ENCODE results near the gene STOML1. TPM values are rescaled to one million over a fixed set of nuclear protein-coding genes. Genes with fewer than 3 reads are reported as not detected.

The STOML1 gene
- total RNA-seq, 1 experiment from 2014 or later = 5.0 TPM

DNA sequence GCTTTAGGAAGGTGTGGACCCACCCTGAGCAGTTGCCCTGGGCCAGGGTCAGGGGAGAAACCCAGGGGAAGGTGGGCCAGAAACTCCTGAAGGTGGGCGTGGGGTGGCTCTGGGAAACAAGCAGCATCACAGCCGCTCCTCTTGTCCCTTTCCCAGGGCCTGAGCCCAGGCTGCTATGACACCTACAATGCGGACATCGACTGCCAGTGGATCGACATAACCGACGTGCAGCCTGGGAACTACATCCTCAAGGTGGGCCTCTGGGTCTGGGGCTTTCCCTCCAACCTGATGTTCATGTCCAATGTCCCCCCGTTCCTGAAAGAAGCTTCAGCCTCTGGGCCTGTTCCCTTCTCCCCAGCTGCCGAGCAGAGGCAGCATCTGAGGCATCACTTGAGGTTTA is 44.4 kb downstream of the STOML1 start:
- BruUV-seq (replicated peaks) = no TSS peak
- CTCF ChIA-PET = no interaction called here
- H3K36me3 ChIP-seq (ENCODE audit: control insufficient read depth in 1 of 2, insufficient read depth in 2 of 2, low read length in 2 of 2) = no peaks in the 10 kb centered on the region

More for the DNA sequence above, 44.4 kb downstream of the STOML1 start:
- intact Hi-C loops (cut with micrococcal nuclease) = no loop called here
- Histone ChIP-seq H3K9me3 (ENCODE audit: control insufficient read depth in 1 of 2, insufficient read depth in 1 of 2, low read depth in 1 of 2, low read length in 2 of 2) (no peaks in the 10 kb centered on the region), H3K27me3 (ENCODE audit: insufficient read depth, low read length) (no peaks in the 10 kb centered on the region), H3K9ac (ENCODE audit: low read length) (no peak overlapping the region), H3K9me2 (ENCODE audit: insufficient read depth) (no peaks in the 10 kb centered on the region), H3K4me1 (ENCODE audit: control insufficient read depth in 1 of 2, insufficient read depth in 2 of 2, low read length in 2 of 2) (peaks cover 0 to 10% of the 10 kb centered on the region in 2 experiments; a peak in 1 of 4 replicates), H3K79me2 (ENCODE audit: insufficient read depth, low read length) (no peaks in the 10 kb centered on the region), H2AFZ (ENCODE audit: low read depth, low read length, poor library complexity, severe bottlenecking) (no peak overlapping the region), H3K27ac (ENCODE audit: low read depth, low read length) (no peak overlapping the region), H3K4me2 (ENCODE audit: low read length) (no peak overlapping the region), H3K4me3 (replicated peaks in 1 of 2; ENCODE audit: low read depth in 1 of 2, low read length in 2 of 2) (no peak overlapping the region), H4K20me1 (ENCODE audit: insufficient read depth) (no peaks in the 10 kb centered on the region)
- ChIA-PET RAD21 (ENCODE audit: low non-redundant PET in 1 of 2, low total read pairs in 2 of 2, uncharacterized antibody in 2 of 2, unreplicated experiment in 2 of 2) (no interaction called here), POLR2A (no interaction called here)
- ATAC-seq (no peak), DNase-seq (ENCODE audit: low read depth, low spot score) (no peak)
- TF ChIP-seq ZNF274 (IDR thresholded peaks at IDR 0.05; ENCODE audit: low read depth, low read length) = no peak
- TF ChIP-seq ZBTB33 (IDR thresholded peaks at IDR 0.05; ENCODE audit: extremely low read depth, insufficient replicate concordance, low read length) = no peak
- TF ChIP-seq POLR2A (IDR thresholded peaks at IDR 0.05; ENCODE audit: borderline replicate concordance, extremely low read depth, insufficient read depth, insufficient read length) = no peak
- no peak for TF ChIP-seq JUND (IDR thresholded peaks at IDR 0.05)
- TF ChIP-seq POLR2AphosphoS5 (IDR thresholded peaks at IDR 0.05; ENCODE audit: low read depth, low read length) = no peak
- TF ChIP-seq REST (IDR thresholded peaks at IDR 0.05; ENCODE audit: low read depth) = no peak
- TF ChIP-seq YY1 (IDR thresholded peaks at IDR 0.05; ENCODE audit: extremely low read depth, insufficient replicate concordance, low read depth, low read length) = no peak
- TF ChIP-seq SRF (IDR thresholded peaks at IDR 0.05; ENCODE audit: low read depth) = no peak
- TF ChIP-seq EZH2 (IDR thresholded peaks at IDR 0.05) = no peak
- no peak for TF ChIP-seq SP1 (IDR thresholded peaks at IDR 0.05; ENCODE audit: low read depth)
- TF ChIP-seq FOSL1 (IDR thresholded peaks at IDR 0.05; ENCODE audit: low read depth) = no peak
- no peak for TF ChIP-seq RAD21 (IDR thresholded peaks at IDR 0.05; ENCODE audit: low read depth)
- TF ChIP-seq EGR1 (IDR thresholded peaks at IDR 0.05; ENCODE audit: low read depth) = no peak
- TF ChIP-seq TCF7L2 (IDR thresholded peaks at IDR 0.05; ENCODE audit: borderline replicate concordance, extremely low read depth, insufficient read depth, insufficient read length) = no peak
- no peak for TF ChIP-seq EZH2phosphoT487 (IDR thresholded peaks at IDR 0.05; ENCODE audit: borderline replicate concordance)
- TF ChIP-seq, protein P1, sequence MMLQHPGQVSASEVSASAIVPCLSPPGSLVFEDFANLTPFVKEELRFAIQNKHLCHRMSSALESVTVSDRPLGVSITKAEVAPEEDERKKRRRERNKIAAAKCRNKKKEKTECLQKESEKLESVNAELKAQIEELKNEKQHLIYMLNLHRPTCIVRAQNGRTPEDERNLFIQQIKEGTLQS (IDR thresholded peaks at IDR 0.05) = no peak
- no peak for TF ChIP-seq CBX3 (IDR thresholded peaks at IDR 0.05; ENCODE audit: low read depth)
- TF ChIP-seq SIN3A (IDR thresholded peaks at IDR 0.05; ENCODE audit: low read depth) = no peak
- TF ChIP-seq MAX (IDR thresholded peaks at IDR 0.05) = no peak

Measured in HCT116 (cell line).